ENCODE data around the gene VIM. TPM values are rescaled to one million over a fixed set of nuclear protein-coding genes. Genes with fewer than 3 reads are reported as not detected.
A peak's percentile ranks its signal among the peaks of the same experiment; 100 is the strongest.

The VIM gene
- total RNA-seq, 1 experiment from 2014 or later: 486 TPM

- peak overlapping the region; percentile 16 for H3K4me3 Mint-ChIP-seq (ENCODE audit: low read depth, unreplicated experiment)
- BruUV-seq (replicated peaks): no TSS peak
- intact Hi-C loops (cut with micrococcal nuclease; ENCODE audit: unreplicated experiment): loop anchor here (1.0 to 2.0 kb wide), 2 partner anchors 28 to 54 kb away; no protein-coding TSS in a partner anchor
- peak overlapping the region; percentile 91 for H3K27ac Mint-ChIP-seq (ENCODE audit: unreplicated experiment)
- peaks cover 22% of the 10 kb centered on the region for H3K36me3 Mint-ChIP-seq (ENCODE audit: insufficient read depth, unreplicated experiment)
- H3K27me3 Mint-ChIP-seq (ENCODE audit: unreplicated experiment): no peaks in the 10 kb centered on the region
- TF ChIP-seq CTCF (IDR thresholded peaks at IDR 0.05; ENCODE audit: unreplicated experiment): no peak
- no peaks in the 10 kb centered on the region for H3K9me3 Mint-ChIP-seq (ENCODE audit: low read depth, unreplicated experiment)
- peaks cover 50% of the 10 kb centered on the region for H3K4me1 Mint-ChIP-seq (ENCODE audit: low read depth, unreplicated experiment)
- CTCF ChIA-PET: interaction anchor here (1.4 kb wide), 1 partner anchor 27 kb away, joined by 9 read pairs; no protein-coding TSS in a partner anchor
- DNase-seq: peak; percentile 45
Observed at GRCh38 chr10:17202999-17203398, 25.0 kb upstream of the VIM start.

GRCh38 chr10:17203416-17203815 is 24.6 kb upstream of the VIM start:
- no peak for TF ChIP-seq CTCF (IDR thresholded peaks at IDR 0.05; ENCODE audit: unreplicated experiment)
- Mint-ChIP-seq H3K4me3 (ENCODE audit: low read depth, unreplicated experiment) (peak overlapping the region; percentile 16), H3K27me3 (ENCODE audit: unreplicated experiment) (no peaks in the 10 kb centered on the region), H3K27ac (ENCODE audit: unreplicated experiment) (peak overlapping the region; percentile 91), H3K36me3 (ENCODE audit: insufficient read depth, unreplicated experiment) (peaks cover 22% of the 10 kb centered on the region), H3K4me1 (ENCODE audit: low read depth, unreplicated experiment) (peaks cover 50% of the 10 kb centered on the region), H3K9me3 (ENCODE audit: low read depth, unreplicated experiment) (no peaks in the 10 kb centered on the region)
- DNase-seq: no peak
- BruUV-seq (replicated peaks): no TSS peak
- intact Hi-C loops (cut with micrococcal nuclease; ENCODE audit: unreplicated experiment): loop anchor here (1.0 to 2.0 kb wide), 2 partner anchors 28 to 53 kb away; no protein-coding TSS in a partner anchor
- CTCF ChIA-PET: interaction anchor here (1.4 kb wide), 1 partner anchor 27 kb away, joined by 9 read pairs; no protein-coding TSS in a partner anchor

GRCh38 chr10:17206210-17206709 is 21.8 kb upstream of the VIM start:
- CTCF ChIA-PET: interaction anchor here (0.6 to 1.2 kb wide), 2 partner anchors 362 to 470 kb away, joined by 5 to 13 read pairs; no protein-coding TSS in a partner anchor
- TF ChIP-seq CTCF (IDR thresholded peaks at IDR 0.05; ENCODE audit: unreplicated experiment): no peak
- H3K27ac Mint-ChIP-seq (ENCODE audit: unreplicated experiment): no peak overlapping the region
- no peak overlapping the region for H3K4me3 Mint-ChIP-seq (ENCODE audit: low read depth, unreplicated experiment)
- intact Hi-C loops (cut with micrococcal nuclease; ENCODE audit: unreplicated experiment): no loop called here
- H3K36me3 Mint-ChIP-seq (ENCODE audit: insufficient read depth, unreplicated experiment): peaks cover 11% of the 10 kb centered on the region
- H3K9me3 Mint-ChIP-seq (ENCODE audit: low read depth, unreplicated experiment): no peaks in the 10 kb centered on the region
- peaks cover 56% of the 10 kb centered on the region for H3K4me1 Mint-ChIP-seq (ENCODE audit: low read depth, unreplicated experiment)
- H3K27me3 Mint-ChIP-seq (ENCODE audit: unreplicated experiment): no peaks in the 10 kb centered on the region
- no TSS peak for BruUV-seq (replicated peaks)
- no peak for DNase-seq

- H3K36me3 Mint-ChIP-seq (ENCODE audit: insufficient read depth, unreplicated experiment): no peaks in the 10 kb centered on the region
- BruUV-seq (replicated peaks): no TSS peak
- CTCF ChIA-PET: no interaction called here
- TF ChIP-seq CTCF (IDR thresholded peaks at IDR 0.05; ENCODE audit: unreplicated experiment): no peak
- H3K4me3 Mint-ChIP-seq (ENCODE audit: low read depth, unreplicated experiment): no peak overlapping the region
- no peaks in the 10 kb centered on the region for H3K27me3 Mint-ChIP-seq (ENCODE audit: unreplicated experiment)
- intact Hi-C loops (cut with micrococcal nuclease; ENCODE audit: unreplicated experiment): no loop called here
- no peak for DNase-seq
- H3K9me3 Mint-ChIP-seq (ENCODE audit: low read depth, unreplicated experiment): no peaks in the 10 kb centered on the region
- H3K4me1 Mint-ChIP-seq (ENCODE audit: low read depth, unreplicated experiment): peaks cover 57% of the 10 kb centered on the region
- H3K27ac Mint-ChIP-seq (ENCODE audit: unreplicated experiment): no peak overlapping the region
Observed at GRCh38 chr10:17208476-17208875, 19.6 kb upstream of the VIM start.
